Mesenteric fat pad (tissue), 1 donor: ENCODE results near the gene EHD2. TPM values are rescaled to one million over a fixed set of nuclear protein-coding genes. Genes with fewer than 3 reads are reported as not detected.
"Not testable (repeated sequence)": the region's sequence is repeated elsewhere in the genome, so short reads cannot be mapped to it uniquely, and the experiment has no call there.

Experiments
- DNase-seq: peaks from one replicate; pipeline ENCODE4 v3.0.0-alpha.2; 2020; ENCODE audit warnings: low spot score
- total RNA-seq: library from RNA; stranded (reverse); fragmentation: NEBNext Ultra II Directional; extraction: Animal tissue kit (Norgen Biotek cat#: 25700); gene quantifications from one replicate; pipeline ENCODE4 v1.2.1, GENCODE V29; 2021
- donor health status: DM: yes; HTN: yes; CAD: no.

EHD2 gene
- total RNA-seq, 1 donor from 2014 or later, result 327 TPM

DNA sequence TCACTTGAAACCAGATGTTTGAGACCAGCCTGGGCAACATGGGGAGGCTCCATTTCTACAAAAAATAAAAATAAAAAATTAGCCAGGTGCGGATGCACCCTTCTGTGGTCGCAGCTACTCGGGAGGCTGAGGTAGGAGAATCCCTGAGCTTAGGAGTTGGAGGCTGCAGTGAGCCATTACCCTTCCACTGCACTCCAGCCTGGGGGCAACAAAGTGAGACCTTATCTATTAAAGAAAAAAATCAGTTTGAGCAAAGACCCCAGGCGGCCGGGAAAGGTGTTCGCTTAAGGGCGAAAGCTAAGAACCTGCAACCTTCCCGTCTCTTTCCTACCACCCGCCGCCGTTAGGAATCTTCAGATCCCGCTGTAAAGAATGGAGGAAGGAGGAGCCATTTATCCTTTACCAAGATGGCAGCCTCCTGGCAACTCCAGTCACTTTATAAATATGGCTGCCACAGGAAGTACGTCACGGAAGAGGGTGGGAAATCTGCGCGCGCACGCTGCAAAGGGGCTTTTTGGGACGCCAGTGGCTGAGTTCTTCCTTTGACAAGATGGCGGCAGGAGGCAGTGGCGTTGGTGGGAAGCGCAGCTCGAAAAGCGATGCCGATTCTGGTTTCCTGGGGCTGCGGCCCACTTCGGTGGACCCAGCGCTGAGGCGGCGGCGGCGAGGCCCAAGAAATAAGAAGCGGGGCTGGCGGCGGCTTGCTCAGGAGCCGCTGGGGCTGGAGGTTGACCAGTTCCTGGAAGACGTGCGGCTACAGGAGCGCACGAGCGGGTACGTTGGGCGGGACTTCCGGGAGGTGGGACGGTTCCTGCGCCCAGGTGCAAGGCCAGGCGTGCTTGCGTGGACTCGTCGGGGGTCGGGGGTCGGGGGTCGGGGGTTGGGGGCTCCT lies 32.0 kb downstream of the EHD2 start, which contains the start of gene NOP53:
Gene NOP53 (plus strand): TSS at position 537 of the 892 bp plus-strand sequence. CDS start 14 bp downstream, at position 551.
- peak; percentile 99 for DNase-seq

GRCh38 chr19:47746129-47746528 lies 32.9 kb downstream of the EHD2 start:
- DNase-seq, result not testable (repeated sequence)

GRCh38 chr19:47749326-47749725 lies 36.1 kb downstream of the EHD2 start:
- DNase-seq, result no peak

DNA sequence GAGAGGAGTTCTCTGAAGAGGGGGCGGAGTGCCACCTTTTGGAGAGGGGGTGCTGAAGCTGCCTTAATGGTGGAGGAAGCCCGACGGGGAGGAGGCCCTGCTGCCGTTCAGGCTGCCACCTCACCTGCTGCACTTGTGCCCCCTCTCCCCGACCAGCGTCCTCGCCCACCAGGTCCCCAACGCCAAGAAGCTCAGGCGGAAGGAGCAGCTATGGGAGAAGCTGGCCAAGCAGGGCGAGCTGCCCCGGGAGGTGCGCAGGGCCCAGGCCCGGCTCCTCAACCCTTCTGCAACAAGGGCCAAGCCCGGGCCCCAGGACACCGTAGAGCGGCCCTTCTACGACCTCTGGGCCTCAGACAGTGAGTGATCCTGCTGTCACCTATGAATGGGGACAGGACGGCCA lies 37.5 kb downstream of the EHD2 start:
- DNase-seq, result no peak

DNA sequence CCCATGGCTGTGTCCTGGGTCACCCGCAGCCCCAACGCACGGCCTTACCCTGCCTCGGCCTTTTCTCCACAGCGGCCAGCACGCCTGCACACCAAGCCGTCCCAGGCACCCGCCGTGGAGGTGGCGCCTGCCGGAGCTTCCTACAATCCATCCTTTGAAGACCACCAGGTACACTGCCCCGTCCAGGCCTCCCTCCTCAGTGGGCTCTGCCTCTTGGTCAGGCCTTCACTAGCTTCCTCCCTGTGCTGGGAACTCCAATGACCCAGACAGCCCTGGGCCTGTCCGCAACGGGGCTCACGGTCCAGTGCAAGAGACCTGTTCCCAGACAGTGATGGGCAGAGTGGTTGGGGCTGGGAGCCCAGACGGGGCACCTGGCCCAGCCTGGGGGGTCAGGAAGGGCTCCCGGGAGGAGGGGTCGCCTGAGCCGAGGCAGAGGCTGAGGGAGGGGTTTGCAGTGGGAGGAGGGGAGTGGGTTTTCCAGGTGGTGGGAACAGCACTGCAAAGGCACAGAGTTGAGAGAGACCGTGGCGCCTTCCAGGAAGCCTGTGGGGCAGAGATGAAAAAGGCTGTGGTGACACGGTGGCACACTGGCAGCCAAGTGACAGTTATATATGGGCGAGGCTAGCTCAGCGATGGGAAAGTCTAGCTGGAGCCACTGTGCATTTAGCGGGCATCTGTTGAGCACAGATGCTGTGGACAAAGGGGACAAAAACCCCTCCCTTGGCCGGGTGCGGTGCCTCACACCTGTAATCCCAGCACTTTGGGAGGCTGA lies 39.4 kb downstream of the EHD2 start:
- no peak for DNase-seq

GRCh38 chr19:47754206-47755064 lies 41.2 kb downstream of the EHD2 start:
- no peak for DNase-seq

DNA sequence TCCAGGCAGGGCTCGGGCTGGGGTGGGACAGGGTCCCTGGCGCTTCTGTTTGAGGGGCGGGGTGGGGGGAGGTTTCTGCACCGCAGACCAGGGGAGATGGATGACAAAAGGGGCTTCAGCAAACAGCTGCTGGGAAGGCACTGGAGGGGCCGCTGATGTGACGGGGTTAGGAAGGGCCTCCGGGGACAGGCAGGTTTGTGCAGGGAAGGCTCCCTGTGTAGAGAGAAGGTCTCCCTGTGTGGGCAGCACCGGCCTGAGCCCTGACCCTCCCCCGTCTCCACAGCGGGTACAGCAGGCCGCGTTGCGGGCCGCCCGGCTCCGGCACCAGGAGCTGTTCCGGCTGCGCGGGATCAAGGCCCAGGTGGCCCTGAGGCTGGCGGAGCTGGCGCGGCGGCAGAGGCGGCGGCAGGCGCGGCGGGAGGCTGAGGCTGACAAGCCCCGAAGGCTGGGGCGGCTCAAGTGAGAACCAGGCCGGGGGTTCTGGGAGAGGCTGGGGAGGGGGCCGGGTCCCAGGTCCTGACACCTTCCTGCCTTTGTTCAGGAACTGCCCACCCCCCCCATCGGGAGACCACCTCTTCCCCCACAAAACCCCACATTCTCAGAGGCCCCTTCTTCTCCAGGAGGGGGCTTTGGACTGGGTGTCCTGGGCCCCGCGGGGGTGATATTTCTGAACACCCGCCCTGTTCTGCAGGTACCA lies 42.0 kb downstream of the EHD2 start:
- DNase-seq, result no peak

GRCh38 chr19:47755762-47756626 lies 42.8 kb downstream of the EHD2 start:
- DNase-seq, result no peak

GRCh38 chr19:47756627-47756929 lies 43.4 kb downstream of the EHD2 start:
- DNase-seq, result no peak

- no peak for DNase-seq
Measured at GRCh38 chr19:47756953-47757608, 43.9 kb downstream of the EHD2 start.

DNA sequence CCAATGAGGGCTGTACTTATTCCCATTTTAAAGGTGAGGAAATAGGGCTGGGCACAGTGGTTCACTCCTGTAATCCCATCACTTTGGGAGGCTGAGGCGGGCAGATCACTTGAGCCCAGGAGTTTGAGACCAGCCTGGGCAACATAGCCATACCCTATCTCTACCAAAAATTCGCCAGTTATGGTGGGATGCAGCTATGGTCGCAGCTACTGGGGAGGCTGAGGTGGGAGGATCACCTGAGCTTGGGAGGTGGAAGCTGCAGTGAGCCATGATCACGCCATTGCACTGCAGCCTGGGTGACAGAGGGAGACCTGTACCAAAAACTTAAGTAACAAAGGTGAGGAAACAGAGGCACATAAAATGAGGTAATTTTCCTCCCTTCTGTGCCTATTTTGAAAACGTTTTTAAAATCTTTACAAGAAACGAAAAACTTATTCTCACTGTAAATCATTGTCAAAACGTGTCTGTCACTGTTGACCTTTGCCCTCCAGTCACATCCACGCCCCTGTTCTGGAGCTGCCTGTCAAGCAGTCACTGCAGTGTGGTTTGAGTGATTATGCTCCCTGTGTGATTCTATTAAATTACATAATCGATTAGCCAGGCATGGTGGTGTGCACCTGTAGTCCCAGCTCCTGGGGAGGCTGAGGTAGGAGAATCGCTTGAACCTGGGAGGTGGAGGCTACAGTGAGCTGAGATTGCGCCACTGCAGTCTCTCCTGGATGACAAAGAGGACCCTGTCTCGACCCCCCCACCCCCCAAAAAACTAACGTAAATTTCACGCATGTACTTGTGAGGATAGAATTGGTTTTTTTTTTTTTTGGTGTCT lies 44.6 kb downstream of the EHD2 start:
- DNase-seq, result no peak

- DNase-seq, result no peak
Measured at GRCh38 chr19:47758443-47758804, 45.2 kb downstream of the EHD2 start.

DNA sequence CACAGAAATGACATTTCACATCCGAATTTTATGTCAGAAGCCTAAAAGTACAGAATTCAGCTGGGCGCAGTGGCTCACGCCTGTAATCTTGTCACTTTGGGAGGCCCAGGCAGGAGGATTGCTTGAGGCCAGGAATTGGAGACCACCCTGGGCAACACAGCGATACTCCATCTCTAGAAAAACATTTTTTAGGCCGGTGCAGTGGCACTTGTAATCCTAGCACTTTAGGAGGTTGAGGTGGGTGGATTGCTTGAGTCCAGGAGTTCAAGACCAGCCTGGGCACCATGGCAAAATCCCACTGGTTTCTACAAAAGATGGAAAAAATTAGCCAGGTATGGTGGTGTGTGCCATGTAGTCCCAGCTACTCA lies 47.4 kb downstream of the EHD2 start:
- DNase-seq, result no peak

DNA sequence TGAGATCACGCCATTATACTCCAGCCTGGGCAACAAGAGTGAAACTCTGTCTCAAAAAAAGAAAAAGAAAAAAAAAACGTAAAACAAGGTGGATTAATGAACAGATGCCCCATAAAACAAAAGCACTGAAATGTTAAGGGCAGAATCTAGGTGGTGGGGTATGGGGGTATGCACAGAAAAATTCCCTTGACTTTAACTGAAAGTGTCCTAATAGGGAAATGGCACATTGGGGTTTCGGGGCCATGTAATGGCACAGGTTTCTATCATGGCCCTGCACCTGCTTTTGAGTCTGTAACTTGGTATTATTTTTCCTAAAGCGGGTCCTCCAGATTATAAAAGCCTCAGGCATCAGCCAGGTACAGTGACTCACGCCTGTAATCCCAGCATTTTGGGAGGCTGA lies 48.3 kb downstream of the EHD2 start:
- DNase-seq, result no peak

DNA sequence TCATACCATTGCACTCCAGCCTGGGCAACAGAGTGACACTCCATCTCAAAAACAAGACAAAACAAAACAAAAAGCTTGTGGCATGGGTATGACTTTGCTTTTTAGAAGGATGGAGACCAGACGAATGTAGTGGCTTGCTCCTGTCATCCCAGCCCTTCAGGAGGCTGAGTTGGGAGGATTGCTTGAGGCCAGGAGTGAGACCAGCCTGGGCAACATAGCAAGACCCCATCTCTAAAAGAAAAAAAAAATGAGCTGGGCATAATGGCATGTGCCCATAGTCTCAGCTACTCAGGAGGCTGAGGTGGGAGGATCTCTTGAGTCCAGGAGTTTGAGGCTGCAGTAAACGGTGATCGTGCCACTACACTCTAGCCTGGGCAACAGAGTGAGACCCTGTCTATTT lies 48.9 kb downstream of the EHD2 start:
- DNase-seq, result no peak

DNA sequence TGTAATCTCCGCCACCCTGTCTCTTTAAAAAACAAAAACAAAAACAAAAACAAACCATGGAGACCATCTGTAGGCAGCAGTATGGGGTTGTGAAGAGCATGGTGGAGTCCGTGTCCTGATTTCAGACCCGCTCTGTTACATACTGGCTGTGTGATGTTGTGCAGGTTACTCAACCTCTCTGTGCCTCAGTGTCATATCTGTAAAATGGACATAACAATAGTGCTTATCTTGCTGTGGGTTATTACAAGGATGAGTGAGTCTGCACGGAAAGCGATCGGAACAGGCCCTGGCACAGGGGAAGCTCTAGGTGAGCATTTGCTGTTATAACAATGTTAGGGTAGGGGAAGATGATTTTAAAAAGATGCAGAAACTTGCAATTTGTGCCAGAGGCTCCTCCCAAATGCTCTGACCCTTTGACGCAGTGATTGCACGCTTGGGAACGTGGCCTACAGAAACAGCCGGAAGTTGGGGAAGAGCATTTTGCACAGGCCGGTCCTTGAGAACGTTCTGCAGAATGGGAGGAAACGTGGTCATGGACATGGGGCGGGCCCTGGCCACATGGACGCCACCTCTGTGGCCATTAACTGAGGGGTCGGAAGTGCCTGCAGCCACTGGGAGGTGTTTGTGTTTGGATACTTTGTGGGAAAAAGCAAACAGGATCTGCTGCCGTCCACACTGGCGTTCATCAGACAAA lies 49.5 kb downstream of the EHD2 start:
- no peak for DNase-seq

GRCh38 chr19:47764705-47765104 lies 51.5 kb downstream of the EHD2 start:
- not testable (repeated sequence) for DNase-seq
